Right lobe of liver (tissue), 4 donors: ENCODE data around the gene RASA2.

ENCODE experiments used
- POLR2A ChIP-seq: fragments of 450-650 bp; IDR thresholded peaks from one replicate; pipeline ENCODE4 v1.6.1; 2017; ENCODE audit warnings: antibody characterized with exemption, mild to moderate bottlenecking
- TF ChIP-seq, protein P1 (sequence below), 4 donors: fragments of 200-600 bp in 3 of 4; fragments of 450-650 bp in 1 of 4; IDR thresholded peaks; one replicate each; pipeline versions ENCODE4 v1.5.1 to v1.8.0; 2016 to 2022; ENCODE audit warnings: antibody characterized with exemption in 4 of 4, mild to moderate bottlenecking in 2 of 4
- donor health status: DM: no; HTN: no; CAD: no.
- donor health status: DM: no; HTN: no; CAD: no.
- donor health status: DM: no; HTN: yes; CAD: no.

DNA sequence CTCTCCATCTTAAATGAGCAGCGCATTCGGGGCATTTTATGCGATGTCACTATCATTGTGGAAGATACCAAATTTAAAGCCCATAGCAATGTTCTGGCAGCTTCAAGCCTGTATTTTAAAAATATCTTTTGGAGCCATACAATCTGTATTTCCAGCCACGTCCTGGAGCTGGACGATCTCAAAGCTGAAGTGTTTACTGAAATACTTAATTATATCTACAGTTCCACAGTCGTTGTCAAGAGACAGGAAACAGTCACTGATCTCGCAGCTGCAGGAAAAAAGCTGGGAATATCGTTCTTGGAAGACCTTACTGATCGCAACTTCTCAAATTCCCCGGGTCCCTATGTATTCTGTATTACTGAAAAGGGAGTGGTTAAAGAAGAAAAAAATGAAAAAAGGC, 44.4 kb upstream of the RASA2 start:
- TF ChIP-seq POLR2A, result no peak
- TF ChIP-seq, protein P1, sequence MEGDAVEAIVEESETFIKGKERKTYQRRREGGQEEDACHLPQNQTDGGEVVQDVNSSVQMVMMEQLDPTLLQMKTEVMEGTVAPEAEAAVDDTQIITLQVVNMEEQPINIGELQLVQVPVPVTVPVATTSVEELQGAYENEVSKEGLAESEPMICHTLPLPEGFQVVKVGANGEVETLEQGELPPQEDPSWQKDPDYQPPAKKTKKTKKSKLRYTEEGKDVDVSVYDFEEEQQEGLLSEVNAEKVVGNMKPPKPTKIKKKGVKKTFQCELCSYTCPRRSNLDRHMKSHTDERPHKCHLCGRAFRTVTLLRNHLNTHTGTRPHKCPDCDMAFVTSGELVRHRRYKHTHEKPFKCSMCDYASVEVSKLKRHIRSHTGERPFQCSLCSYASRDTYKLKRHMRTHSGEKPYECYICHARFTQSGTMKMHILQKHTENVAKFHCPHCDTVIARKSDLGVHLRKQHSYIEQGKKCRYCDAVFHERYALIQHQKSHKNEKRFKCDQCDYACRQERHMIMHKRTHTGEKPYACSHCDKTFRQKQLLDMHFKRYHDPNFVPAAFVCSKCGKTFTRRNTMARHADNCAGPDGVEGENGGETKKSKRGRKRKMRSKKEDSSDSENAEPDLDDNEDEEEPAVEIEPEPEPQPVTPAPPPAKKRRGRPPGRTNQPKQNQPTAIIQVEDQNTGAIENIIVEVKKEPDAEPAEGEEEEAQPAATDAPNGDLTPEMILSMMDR (IDR thresholded peaks at IDR 0.05), result no peak
